Measurements from ENCODE around the gene FOXP2. TPM values are rescaled to one million over a fixed set of nuclear protein-coding genes. Genes with fewer than 3 reads are reported as not detected.
"Not testable (repeated sequence)": the region's sequence is repeated elsewhere in the genome, so short reads cannot be mapped to it uniquely, and the experiment has no call there.

The FOXP2 gene
- total and polyA plus RNA-seq, 2 experiments from 2014 or later: 1.3 to 1.5 TPM

DNA sequence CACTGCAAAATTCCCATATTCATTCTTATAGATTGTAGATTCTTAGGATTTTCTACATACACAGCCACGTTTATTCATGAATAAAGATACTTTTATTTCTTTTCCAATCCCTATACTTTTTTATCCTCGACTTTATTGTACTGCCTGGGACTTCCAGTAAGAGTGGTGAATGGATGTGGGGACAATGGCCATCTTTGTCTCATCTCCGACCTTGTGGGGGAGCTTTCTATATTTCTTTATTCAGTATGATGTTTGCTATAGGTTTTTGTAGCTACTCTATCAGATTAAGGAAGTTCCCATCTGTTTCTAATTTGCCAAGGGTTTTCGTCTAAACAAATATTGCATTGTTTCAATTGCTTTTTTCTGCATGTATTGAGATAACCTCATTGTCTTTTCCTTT lies 184.3 kb downstream of the FOXP2 start:
- Histone ChIP-seq H3K27me3 (no peaks in the 10 kb centered on the region), H3K4me3 (no peak overlapping the region), H3K27ac (no peak overlapping the region), H3K4me1 (ENCODE audit: low read depth) (no peaks in the 10 kb centered on the region), H3K9me3 (ENCODE audit: low read depth) (no peaks in the 10 kb centered on the region), H3K36me3 (no peaks in the 10 kb centered on the region)
- TF ChIP-seq CTCF (IDR thresholded peaks at IDR 0.05; ENCODE audit: low read depth, low read length): no peak
- no peak for DNase-seq (ENCODE audit: low read depth in 1 of 2, low spot score in 1 of 2)

GRCh38 chr7:114606100-114606499 lies 191.5 kb downstream of the FOXP2 start:
- H3K36me3 ChIP-seq: no peaks in the 10 kb centered on the region
- DNase-seq (ENCODE audit: low read depth in 1 of 2, low spot score in 1 of 2): no peak
- no peaks in the 10 kb centered on the region for H3K27me3 ChIP-seq
- H3K9me3 ChIP-seq (ENCODE audit: low read depth): no peaks in the 10 kb centered on the region
- no peaks in the 10 kb centered on the region for H3K4me1 ChIP-seq (ENCODE audit: low read depth)
- TF ChIP-seq CTCF (IDR thresholded peaks at IDR 0.05; ENCODE audit: low read depth, low read length): no peak
- H3K27ac ChIP-seq: no peak overlapping the region
- H3K4me3 ChIP-seq: no peak overlapping the region

DNA sequence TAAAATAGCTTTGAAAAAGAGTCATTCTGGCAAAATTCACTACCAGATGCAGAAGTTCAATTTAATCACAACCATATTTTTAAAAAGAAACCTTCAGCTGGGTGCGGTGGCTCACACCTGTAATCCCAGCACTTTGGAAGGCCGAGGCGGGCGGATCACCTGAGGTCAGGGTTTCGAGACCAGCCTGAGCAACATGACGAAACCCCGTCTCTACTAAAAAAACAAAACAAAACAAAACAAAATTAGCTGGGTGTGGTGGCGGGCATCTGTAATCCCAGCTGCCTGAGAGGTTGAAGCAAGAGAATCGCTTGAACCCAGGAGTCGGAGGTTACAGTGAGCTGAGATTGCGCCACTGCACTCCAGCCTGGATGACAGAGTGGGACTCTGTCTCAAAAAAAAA lies 194.2 kb downstream of the FOXP2 start:
- not testable (repeated sequence) for H3K27me3 ChIP-seq; DNase-seq (ENCODE audit: low read depth in 1 of 2, low spot score in 1 of 2); H3K4me3 ChIP-seq; H3K27ac ChIP-seq; H3K9me3 ChIP-seq (ENCODE audit: low read depth); H3K36me3 ChIP-seq; H3K4me1 ChIP-seq (ENCODE audit: low read depth)

- no peak overlapping the region for H3K4me3 ChIP-seq
- H3K36me3 ChIP-seq: no peaks in the 10 kb centered on the region
- H3K4me1 ChIP-seq (ENCODE audit: low read depth): no peaks in the 10 kb centered on the region
- H3K27me3 ChIP-seq: no peaks in the 10 kb centered on the region
- no peak overlapping the region for H3K27ac ChIP-seq
- TF ChIP-seq CTCF (IDR thresholded peaks at IDR 0.05; ENCODE audit: low read depth, low read length): no peak
- H3K9me3 ChIP-seq (ENCODE audit: low read depth): no peaks in the 10 kb centered on the region
- DNase-seq (ENCODE audit: low read depth in 1 of 2, low spot score in 1 of 2): peak in 1 of 2 donors; percentile 8
These were observed 205.6 kb downstream of the FOXP2 start for GRCh38 chr7:114620208-114620607.

DNA sequence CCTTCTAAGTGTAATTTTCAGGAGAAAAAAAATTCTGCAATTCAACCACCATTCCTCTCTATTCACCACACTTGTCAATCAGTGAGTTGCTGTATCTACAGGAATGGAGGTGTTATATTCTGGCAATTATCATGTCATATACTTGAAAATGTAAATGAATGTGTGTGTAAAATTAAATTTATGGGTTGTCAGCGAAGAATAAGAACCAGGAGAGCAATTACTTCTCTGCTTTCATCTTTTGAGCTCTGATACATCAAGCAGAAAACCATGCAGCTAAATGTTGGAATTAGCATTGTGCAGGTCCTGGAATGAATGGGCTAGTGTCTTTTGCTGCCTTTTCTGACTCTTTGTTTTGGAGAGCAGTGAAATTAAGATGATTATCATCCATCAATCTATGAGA lies 207.6 kb downstream of the FOXP2 start:
- no peak for TF ChIP-seq CTCF (IDR thresholded peaks at IDR 0.05; ENCODE audit: low read depth, low read length)
- no peak for DNase-seq (ENCODE audit: low read depth in 1 of 2, low spot score in 1 of 2)

GRCh38 chr7:114623146-114623545 lies 208.5 kb downstream of the FOXP2 start:
- H3K9me3 ChIP-seq (ENCODE audit: low read depth): no peaks in the 10 kb centered on the region
- H3K27me3 ChIP-seq: no peaks in the 10 kb centered on the region
- TF ChIP-seq CTCF (IDR thresholded peaks at IDR 0.05; ENCODE audit: low read depth, low read length): no peak
- no peak overlapping the region for H3K27ac ChIP-seq
- H3K4me3 ChIP-seq: no peak overlapping the region
- H3K36me3 ChIP-seq: no peaks in the 10 kb centered on the region
- H3K4me1 ChIP-seq (ENCODE audit: low read depth): no peaks in the 10 kb centered on the region
- no peak for DNase-seq (ENCODE audit: low read depth in 1 of 2, low spot score in 1 of 2)

More for the DNA sequence above, 207.6 kb downstream of the FOXP2 start:
- H3K4me1 ChIP-seq (ENCODE audit: low read depth): no peaks in the 10 kb centered on the region
- H3K9me3 ChIP-seq (ENCODE audit: low read depth): no peaks in the 10 kb centered on the region
- H3K27ac ChIP-seq: no peak overlapping the region
- no peak overlapping the region for H3K4me3 ChIP-seq
- H3K27me3 ChIP-seq: no peaks in the 10 kb centered on the region
- no peaks in the 10 kb centered on the region for H3K36me3 ChIP-seq

Data from cardiac muscle cell (in vitro differentiated cells and primary cell).